Thyroid gland (tissue), 4 donors: Measurements from ENCODE around the gene CSRNP3.

Experiments
- POLR2A ChIP-seq, 2 donors: fragments of 450-650 bp; IDR thresholded peaks; one replicate each; pipeline ENCODE4 v1.6.1; 2017; ENCODE audit warnings: antibody characterized with exemption in 2 of 2, mild to moderate bottlenecking in 2 of 2, moderate library complexity in 1 of 2
- TF ChIP-seq, protein P1 (sequence below), 6 experiments: fragments of 200-600 bp in 3 of 6; fragments of 450-650 bp in 3 of 6; sonication (generic) in 3 of 6; IDR thresholded peaks; one replicate each; pipeline ENCODE4 v1.5.1; 2016 to 2019; ENCODE audit warnings: antibody characterized with exemption in 6 of 6, mild to moderate bottlenecking in 2 of 6, inconsistent platforms in 1 of 6, moderate library complexity in 1 of 6

DNA sequence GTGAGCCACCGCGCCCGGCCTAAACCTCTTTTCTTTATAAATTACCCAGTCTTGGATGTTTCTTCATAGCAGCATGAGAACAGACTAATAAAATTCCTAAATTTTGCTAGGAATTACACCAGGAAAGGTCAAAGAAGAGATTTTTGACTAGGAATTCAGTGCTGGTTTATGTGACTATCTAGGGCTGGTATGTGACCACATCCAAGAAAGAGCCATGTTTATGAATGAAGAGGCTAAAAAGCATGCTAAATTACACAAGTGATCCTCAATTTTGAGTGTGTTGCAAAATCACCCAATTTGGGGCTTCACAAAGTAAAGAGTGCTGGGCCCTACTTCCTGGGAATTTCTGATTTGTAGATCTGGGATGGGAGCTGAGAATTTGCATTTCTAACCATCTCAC lies 123.6 kb downstream of the CSRNP3 start:
- TF ChIP-seq, protein P1, sequence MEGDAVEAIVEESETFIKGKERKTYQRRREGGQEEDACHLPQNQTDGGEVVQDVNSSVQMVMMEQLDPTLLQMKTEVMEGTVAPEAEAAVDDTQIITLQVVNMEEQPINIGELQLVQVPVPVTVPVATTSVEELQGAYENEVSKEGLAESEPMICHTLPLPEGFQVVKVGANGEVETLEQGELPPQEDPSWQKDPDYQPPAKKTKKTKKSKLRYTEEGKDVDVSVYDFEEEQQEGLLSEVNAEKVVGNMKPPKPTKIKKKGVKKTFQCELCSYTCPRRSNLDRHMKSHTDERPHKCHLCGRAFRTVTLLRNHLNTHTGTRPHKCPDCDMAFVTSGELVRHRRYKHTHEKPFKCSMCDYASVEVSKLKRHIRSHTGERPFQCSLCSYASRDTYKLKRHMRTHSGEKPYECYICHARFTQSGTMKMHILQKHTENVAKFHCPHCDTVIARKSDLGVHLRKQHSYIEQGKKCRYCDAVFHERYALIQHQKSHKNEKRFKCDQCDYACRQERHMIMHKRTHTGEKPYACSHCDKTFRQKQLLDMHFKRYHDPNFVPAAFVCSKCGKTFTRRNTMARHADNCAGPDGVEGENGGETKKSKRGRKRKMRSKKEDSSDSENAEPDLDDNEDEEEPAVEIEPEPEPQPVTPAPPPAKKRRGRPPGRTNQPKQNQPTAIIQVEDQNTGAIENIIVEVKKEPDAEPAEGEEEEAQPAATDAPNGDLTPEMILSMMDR (IDR thresholded peaks at IDR 0.05): no peak
- TF ChIP-seq POLR2A (IDR thresholded peaks at IDR 0.05): no peak
